Keratinocyte (primary cell): ENCODE measurements around the gene SH3BP1. TPM values are rescaled to one million over a fixed set of nuclear protein-coding genes. Genes with fewer than 3 reads are reported as not detected.

Source experiments
- DNase-seq: peaks from one replicate; pipeline ENCODE4 v3.0.0-alpha.2; 2011; ENCODE audit warnings: low read depth, missing footprints, low spot score
- FAIRE-seq: peaks from 2 replicates; lab custom pipeline; 2011; peaks lifted over from hg19 to GRCh38; lab: Jason Lieb, UNC
- H2AFZ ChIP-seq: 2 replicates; pipeline ENCODE4 v1.6.0; 2012; ENCODE audit warnings: low read length, control low read depth, inconsistent platforms; ENCODE audit not compliant: control insufficient read depth
- H3K27ac ChIP-seq: 2 replicates; pipeline ENCODE4 v1.5.1; 2011; ENCODE audit warnings: low read length; ENCODE audit not compliant: control insufficient read depth, insufficient read depth
- H3K27me3 ChIP-seq: 3 replicates; pipeline ENCODE4 v1.6.0; 2011; ENCODE audit warnings: low read length; ENCODE audit not compliant: control insufficient read depth, insufficient read depth; ENCODE audit errors: extremely low read depth
- H3K36me3 ChIP-seq, 2 experiments: 2 replicates in 1 of 2; 3 replicates in 1 of 2; pipeline ENCODE4 v1.5.1; 2011; ENCODE audit warnings: low read length in 2 of 2, mild to moderate bottlenecking in 1 of 2; ENCODE audit not compliant: control insufficient read depth in 2 of 2, insufficient read depth in 2 of 2; ENCODE audit errors: extremely low read depth in 1 of 2
- H3K4me1 ChIP-seq: 3 replicates; pipeline ENCODE4 v1.5.1; 2011; ENCODE audit warnings: low read length; ENCODE audit not compliant: control insufficient read depth, insufficient read depth; ENCODE audit errors: extremely low read depth
- H3K4me2 ChIP-seq: 3 replicates; pipeline ENCODE4 v1.6.0; 2011; ENCODE audit warnings: low read depth, low read length; ENCODE audit not compliant: control insufficient read depth, insufficient read depth; ENCODE audit errors: extremely low read depth
- H3K4me3 ChIP-seq, 3 experiments: fragments of 200-600 bp in 1 of 3; sonication (generic) in 1 of 3; 2 replicates in 2 of 3; 3 replicates in 1 of 3; pipeline ENCODE4 v1.5.1; 2011 to 2016; ENCODE audit warnings: low read length in 3 of 3, mild to moderate bottlenecking in 3 of 3, control low read depth in 2 of 3, inconsistent platforms in 1 of 3, low read depth in 1 of 3, mixed read lengths in 1 of 3, mixed run types in 1 of 3, moderate library complexity in 1 of 3; ENCODE audit not compliant: control insufficient read depth in 2 of 3, insufficient read depth in 2 of 3; ENCODE audit errors: extremely low read depth in 1 of 3
- H3K79me2 ChIP-seq: 2 replicates; pipeline ENCODE4 v1.6.0; 2012; ENCODE audit warnings: low read length; ENCODE audit not compliant: control insufficient read depth, insufficient read depth
- H3K9ac ChIP-seq: 3 replicates; pipeline ENCODE4 v1.6.0; 2011; ENCODE audit warnings: low read length; ENCODE audit not compliant: control insufficient read depth, insufficient read depth; ENCODE audit errors: extremely low read depth
- H3K9me1 ChIP-seq: 3 replicates; pipeline ENCODE4 v1.6.0; 2011; ENCODE audit warnings: low read length; ENCODE audit not compliant: control insufficient read depth, insufficient read depth; ENCODE audit errors: extremely low read depth
- H3K9me3 ChIP-seq: 2 replicates; pipeline ENCODE4 v1.5.1; 2012; ENCODE audit warnings: low read depth, low read length; ENCODE audit not compliant: control insufficient read depth
- H4K20me1 ChIP-seq: 3 replicates; pipeline ENCODE4 v1.6.0; 2011; ENCODE audit warnings: low read length; ENCODE audit not compliant: control insufficient read depth, insufficient read depth; ENCODE audit errors: extremely low read depth
- EZH2 ChIP-seq: IDR thresholded peaks from one replicate; pipeline ENCODE4 v1.6.1; 2012; ENCODE audit warnings: inconsistent platforms, mild to moderate bottlenecking, low read length, moderate library complexity
- dilution Hi-C: fragments of 300-500 bp; cut with MboI; formaldehyde crosslinking; loops from one replicate; pipeline ENCODE4 v1.7.0; 2020; ENCODE audit warnings: low sequenced_read_pairs; ENCODE audit not compliant: extremely low pct_ligation_motif_present
- polyA plus RNA-seq, 5 experiments: library from polyadenylated mRNA; depleted of rRNA in 3 of 5; stranded (reverse) in 3 of 5; stranded (forward) in 1 of 5; unstranded in 1 of 5; fragments of >200 nt; gene quantifications; 1 replicate in 1 of 5; 2 replicates in 3 of 5; 3 replicates in 1 of 5; pipeline versions ENCODE4 v1.2.1 to v1.2.3, GENCODE V29; 2011 to 2012; ENCODE audit warnings: missing spikeins in 2 of 5, low read depth in 1 of 5, low replicate concordance in 1 of 5
- TF ChIP-seq, protein P1 (sequence below), 3 experiments: IDR thresholded peaks in 1 of 3; conservative IDR thresholded peaks in 1 of 3; optimal IDR thresholded peaks in 1 of 3; 2 replicates in 2 of 3; 3 replicates in 1 of 3; pipeline versions ENCODE3 to v1.5.1; 2011; ENCODE audit warnings: low read length in 3 of 3, mild to moderate bottlenecking in 3 of 3, moderate library complexity in 2 of 3, control low read depth in 1 of 3, inconsistent platforms in 1 of 3; ENCODE audit not compliant: insufficient read depth in 2 of 3; ENCODE audit errors: extremely low read depth in 1 of 3

SH3BP1 gene
- polyA plus RNA-seq, 1 donor (not counting 4 experiments of a cell fraction or from before 2014, with no cell fraction given): 27.2 TPM

DNA sequence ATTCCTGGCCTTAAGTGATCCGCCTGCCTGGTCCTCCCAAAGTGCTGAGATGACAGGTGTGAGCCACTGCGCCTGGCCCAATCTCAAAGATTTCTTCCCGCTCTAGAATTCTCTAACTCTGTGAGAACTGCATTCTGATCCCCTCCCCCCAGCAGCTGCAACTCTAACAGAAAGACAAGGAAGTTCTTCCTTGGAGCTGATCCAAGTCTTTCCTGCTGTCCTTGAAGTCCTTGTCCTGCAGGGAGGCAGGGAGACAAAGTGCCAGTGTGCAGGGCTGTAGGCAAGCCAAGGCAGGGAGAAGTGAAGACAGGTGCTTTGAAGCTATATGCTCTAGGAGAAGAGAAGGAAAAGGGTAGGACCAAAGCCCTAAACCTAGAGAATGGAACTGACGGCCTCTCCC lies 40.3 kb upstream of the SH3BP1 start:
- DNase-seq (no peak), FAIRE-seq (no peak)
- no peaks in the 10 kb centered on the region for H3K36me3 ChIP-seq
- no peak overlapping the region for H3K4me3 ChIP-seq
- no peak overlapping the region for H3K9ac ChIP-seq
- no peaks in the 10 kb centered on the region for H3K27me3 ChIP-seq
- no peak overlapping the region for H3K4me2 ChIP-seq
- TF ChIP-seq, protein P1, sequence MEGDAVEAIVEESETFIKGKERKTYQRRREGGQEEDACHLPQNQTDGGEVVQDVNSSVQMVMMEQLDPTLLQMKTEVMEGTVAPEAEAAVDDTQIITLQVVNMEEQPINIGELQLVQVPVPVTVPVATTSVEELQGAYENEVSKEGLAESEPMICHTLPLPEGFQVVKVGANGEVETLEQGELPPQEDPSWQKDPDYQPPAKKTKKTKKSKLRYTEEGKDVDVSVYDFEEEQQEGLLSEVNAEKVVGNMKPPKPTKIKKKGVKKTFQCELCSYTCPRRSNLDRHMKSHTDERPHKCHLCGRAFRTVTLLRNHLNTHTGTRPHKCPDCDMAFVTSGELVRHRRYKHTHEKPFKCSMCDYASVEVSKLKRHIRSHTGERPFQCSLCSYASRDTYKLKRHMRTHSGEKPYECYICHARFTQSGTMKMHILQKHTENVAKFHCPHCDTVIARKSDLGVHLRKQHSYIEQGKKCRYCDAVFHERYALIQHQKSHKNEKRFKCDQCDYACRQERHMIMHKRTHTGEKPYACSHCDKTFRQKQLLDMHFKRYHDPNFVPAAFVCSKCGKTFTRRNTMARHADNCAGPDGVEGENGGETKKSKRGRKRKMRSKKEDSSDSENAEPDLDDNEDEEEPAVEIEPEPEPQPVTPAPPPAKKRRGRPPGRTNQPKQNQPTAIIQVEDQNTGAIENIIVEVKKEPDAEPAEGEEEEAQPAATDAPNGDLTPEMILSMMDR (optimal IDR thresholded peaks at IDR 0.05 in 1 of 3, IDR thresholded peaks at IDR 0.05 in 1 of 3, conservative IDR thresholded peaks at IDR 0.05 in 1 of 3; ENCODE audit: extremely low read depth in 1 of 3, insufficient read depth in 2 of 3, low read length in 3 of 3): no peak
- no peak for TF ChIP-seq EZH2
- no peak overlapping the region for H2AFZ ChIP-seq
- H3K4me1 ChIP-seq: no peaks in the 10 kb centered on the region
- no peaks in the 10 kb centered on the region for H4K20me1 ChIP-seq
- H3K9me3 ChIP-seq: no peaks in the 10 kb centered on the region
- dilution Hi-C loops: no loop called here
- no peaks in the 10 kb centered on the region for H3K9me1 ChIP-seq
- H3K27ac ChIP-seq: no peak overlapping the region
- H3K79me2 ChIP-seq: no peaks in the 10 kb centered on the region

DNA sequence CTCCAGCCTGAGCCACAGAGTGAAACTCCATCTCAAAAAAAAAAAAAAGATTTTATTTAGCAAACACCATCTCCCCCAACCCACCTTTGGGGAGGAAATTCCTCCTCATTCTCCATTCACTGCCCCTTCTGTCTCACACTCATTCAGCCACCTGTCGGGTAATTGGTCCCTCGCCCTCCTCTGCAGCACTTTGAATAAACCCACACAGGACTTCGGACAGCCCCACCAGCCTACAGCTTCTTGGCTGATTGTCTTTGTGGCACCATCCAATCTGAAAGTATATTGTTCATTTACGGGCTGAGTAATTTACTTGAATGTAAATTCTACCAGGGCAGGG lies 38.3 kb upstream of the SH3BP1 start:
- Histone ChIP-seq H3K27ac (no peak overlapping the region), H3K4me3 (no peak overlapping the region)
- no peak for FAIRE-seq

More for the DNA sequence above, 38.3 kb upstream of the SH3BP1 start:
- Histone ChIP-seq H3K9me3 (no peaks in the 10 kb centered on the region), H4K20me1 (no peaks in the 10 kb centered on the region), H2AFZ (no peak overlapping the region), H3K4me1 (no peaks in the 10 kb centered on the region), H3K36me3 (no peaks in the 10 kb centered on the region), H3K79me2 (no peaks in the 10 kb centered on the region), H3K27me3 (no peaks in the 10 kb centered on the region), H3K4me2 (no peak overlapping the region), H3K9ac (no peak overlapping the region), H3K9me1 (no peaks in the 10 kb centered on the region)
- TF ChIP-seq, protein P1 (optimal IDR thresholded peaks at IDR 0.05 in 1 of 3, IDR thresholded peaks at IDR 0.05 in 1 of 3, conservative IDR thresholded peaks at IDR 0.05 in 1 of 3; ENCODE audit: extremely low read depth in 1 of 3, insufficient read depth in 2 of 3, low read length in 3 of 3): no peak
- no peak for TF ChIP-seq EZH2
- no peak for DNase-seq
- dilution Hi-C loops: no loop called here
